Measurements from ENCODE around the gene CYP27A1. TPM values are rescaled to one million over a fixed set of nuclear protein-coding genes. Genes with fewer than 3 reads are reported as not detected.

The CYP27A1 gene
- total and polyA plus RNA-seq, 9 donors: 22.0 to 59.5 (median 34.4) TPM

- Histone ChIP-seq H3K4me1 (ENCODE audit: insufficient read depth) (peaks cover 7% of the 10 kb centered on the region), H3K27ac (peak overlapping the region in 1 of 2 donors; percentile 70), H3K4me3 (no peak overlapping the region), H3K27me3 (no peaks in the 10 kb centered on the region), H3K9me3 (no peaks in the 10 kb centered on the region), H3K36me3 (no peaks in the 10 kb centered on the region)
- WGBS, 3 donors: 3 to 9% (median 5%) methylated on average over 10 of the region's 10 CpGs
- intact Hi-C loops (cut with DNase I): no loop called here
- DNase-seq: peak; percentile 76 to 90 (median 80)
- TF ChIP-seq EP300 (IDR thresholded peaks at IDR 0.05) (no peak), POLR2A (IDR thresholded peaks at IDR 0.05) (peak; percentile 36), CTCF (IDR thresholded peaks at IDR 0.05) (peak in 1 of 3 donors; percentile 24)
Measured at GRCh38 chr2:218806346-218806978, 24.5 kb downstream of the CYP27A1 start.

- Histone ChIP-seq H3K4me3 (no peak overlapping the region), H3K27ac (no peak overlapping the region), H3K9me3 (no peaks in the 10 kb centered on the region), H3K36me3 (no peaks in the 10 kb centered on the region), H3K4me1 (ENCODE audit: insufficient read depth) (peaks cover 7% of the 10 kb centered on the region), H3K27me3 (no peaks in the 10 kb centered on the region)
- intact Hi-C loops (cut with DNase I): no loop called here
- TF ChIP-seq CTCF (IDR thresholded peaks at IDR 0.05) (no peak), POLR2A (IDR thresholded peaks at IDR 0.05) (no peak), EP300 (IDR thresholded peaks at IDR 0.05) (no peak)
- WGBS, 3 donors: 86 to 94% (median 88%) methylated on average over 4 of the region's 4 CpGs
- no peak for DNase-seq
Measured at GRCh38 chr2:218807626-218808025, 25.7 kb downstream of the CYP27A1 start.

GRCh38 chr2:218809515-218809914 lies 27.6 kb downstream of the CYP27A1 start:
- intact Hi-C loops (cut with DNase I): no loop called here
- TF ChIP-seq POLR2A (IDR thresholded peaks at IDR 0.05): no peak
- Histone ChIP-seq H3K4me1 (ENCODE audit: insufficient read depth) (peaks cover 7% of the 10 kb centered on the region), H3K27ac (no peak overlapping the region), H3K36me3 (no peaks in the 10 kb centered on the region), H3K4me3 (no peak overlapping the region), H3K27me3 (no peaks in the 10 kb centered on the region), H3K9me3 (no peaks in the 10 kb centered on the region)
- DNase-seq: no peak
- WGBS, 3 donors: 92 to 97% (median 95%) methylated on average over 12 of the region's 12 CpGs

- Histone ChIP-seq H3K4me3 (no peak overlapping the region), H3K27me3 (no peaks in the 10 kb centered on the region), H3K36me3 (no peaks in the 10 kb centered on the region), H3K27ac (no peak overlapping the region), H3K9me3 (no peaks in the 10 kb centered on the region), H3K4me1 (ENCODE audit: insufficient read depth) (peaks cover 7% of the 10 kb centered on the region)
- intact Hi-C loops (cut with DNase I): no loop called here
- TF ChIP-seq EP300 (IDR thresholded peaks at IDR 0.05) (no peak), CTCF (IDR thresholded peaks at IDR 0.05) (no peak), POLR2A (IDR thresholded peaks at IDR 0.05) (no peak)
- 77 to 86% (median 81%) methylated on average over 2 of the region's 2 CpGs for WGBS, 3 donors
- DNase-seq: no peak
Measured at GRCh38 chr2:218810256-218810655, 28.3 kb downstream of the CYP27A1 start.

GRCh38 chr2:218811382-218811781 lies 29.4 kb downstream of the CYP27A1 start:
- H3K9me3 ChIP-seq: no peaks in the 10 kb centered on the region
- peaks cover 2% of the 10 kb centered on the region for H3K4me1 ChIP-seq (ENCODE audit: insufficient read depth)
- TF ChIP-seq POLR2A (IDR thresholded peaks at IDR 0.05) (no peak), EP300 (IDR thresholded peaks at IDR 0.05) (no peak), CTCF (IDR thresholded peaks at IDR 0.05) (no peak)
- H3K4me3 ChIP-seq: no peak overlapping the region
- no peak for DNase-seq
- intact Hi-C loops (cut with DNase I): no loop called here
- no peaks in the 10 kb centered on the region for H3K27me3 ChIP-seq
- no peak overlapping the region for H3K27ac ChIP-seq
- no peaks in the 10 kb centered on the region for H3K36me3 ChIP-seq
- WGBS, 3 donors: 68 to 77% (median 72%) methylated on average over 4 of the region's 4 CpGs
